Suprapubic skin (tissue), 4 donors: ENCODE measurements around the gene PI4K2B. TPM values are rescaled to one million over a fixed set of nuclear protein-coding genes. Genes with fewer than 3 reads are reported as not detected.

Experiments
- DNase-seq, 2 donors: peaks; one replicate each; pipeline ENCODE4 v3.0.0-alpha.2; 2019; ENCODE audit warnings: low spot score in 2 of 2
- H3K27ac ChIP-seq: fragments of 200-600 bp; sonication (generic); one replicate; pipeline ENCODE4 v1.5.1; 2019
- H3K27me3 ChIP-seq: fragments of 200-600 bp; sonication (generic); one replicate; pipeline ENCODE4 v1.5.1; 2019
- H3K36me3 ChIP-seq: fragments of 200-600 bp; sonication (generic); one replicate; pipeline ENCODE4 v1.5.1; 2019
- H3K4me1 ChIP-seq: fragments of 200-600 bp; sonication (generic); one replicate; pipeline ENCODE4 v1.5.1; 2019
- H3K4me3 ChIP-seq: fragments of 200-600 bp; sonication (generic); one replicate; pipeline ENCODE4 v1.5.1; 2019; ENCODE audit warnings: mild to moderate bottlenecking
- H3K9me3 ChIP-seq: fragments of 200-600 bp; sonication (generic); one replicate; pipeline ENCODE4 v1.5.1; 2019
- CTCF ChIP-seq, 2 donors: fragments of 200-600 bp in 1 of 2; fragments of 450-650 bp in 1 of 2; sonication (generic) in 1 of 2; IDR thresholded peaks; one replicate each; pipeline ENCODE4 v1.5.1; 2016 to 2019; ENCODE audit warnings: antibody characterized with exemption in 2 of 2, mild to moderate bottlenecking in 1 of 2, moderate library complexity in 1 of 2
- EP300 ChIP-seq: sonication (generic); formaldehyde crosslinking; IDR thresholded peaks from one replicate; pipeline ENCODE4 v1.6.1; 2017; ENCODE audit warnings: antibody characterized with exemption
- POLR2A ChIP-seq, 2 donors: fragments of 450-650 bp; IDR thresholded peaks; one replicate each; pipeline ENCODE4 v1.6.1; 2017; ENCODE audit warnings: antibody characterized with exemption in 2 of 2, mild to moderate bottlenecking in 2 of 2, moderate library complexity in 2 of 2
- POLR2AphosphoS5 ChIP-seq, 3 donors: sonication (generic); formaldehyde crosslinking; IDR thresholded peaks; one replicate each; pipeline ENCODE4 v1.6.1; 2017; ENCODE audit warnings: antibody characterized with exemption in 3 of 3
- WGBS: methylation state at CpG from one replicate; pipeline ENCODE4 v1.1.5; 2018; 5-methylcytosine and 5-hydroxymethylcytosine counted together
- total RNA-seq, 4 donors: library from RNA; depleted of rRNA; stranded (reverse); fragments of >200 nt; gene quantifications; one replicate each; pipeline ENCODE4 v1.1.0, GENCODE V29; 2016

The PI4K2B gene
- 10 to 100 TPM; 13.2 to 21.2 (median 16.3) TPM for total RNA-seq

- DNase-seq = peak; percentile 89 to 91
- Histone ChIP-seq H3K9me3 (no peaks in the 10 kb centered on the region), H3K4me1 (peaks cover 17% of the 10 kb centered on the region), H3K27ac (peak within 1 kb of the TSS; percentile 92), H3K27me3 (no peaks in the 10 kb centered on the region), H3K4me3 (peak within 1 kb of the TSS; percentile 67), H3K36me3 (no peaks in the 10 kb centered on the region)
- TF ChIP-seq CTCF (IDR thresholded peaks at IDR 0.05) (no peak), POLR2AphosphoS5 (IDR thresholded peaks at IDR 0.05) (peak in 2 of 3 donors; percentile 24 to 61), POLR2A (IDR thresholded peaks at IDR 0.05) (peak; percentile 28 to 75)
- WGBS = 1% methylated on average over 20 of the region's 72 CpGs
These were observed at the start of gene PI4K2B for GRCh38 chr4:25233737-25234389. Gene PI4K2B, plus strand, starts transcription at chr4:25234033. Its CDS starts 131 bp downstream, at chr4:25234164.

- H3K4me3 ChIP-seq = no peak overlapping the region
- WGBS = 75% methylated on average over 4 of the region's 4 CpGs
These were observed 49.8 kb upstream of the PI4K2B start for GRCh38 chr4:25184056-25184455.

GRCh38 chr4:25190407-25190806 lies 43.4 kb upstream of the PI4K2B start:
- TF ChIP-seq EP300 (no peak), CTCF (IDR thresholded peaks at IDR 0.05) (no peak), POLR2AphosphoS5 (IDR thresholded peaks at IDR 0.05) (no peak), POLR2A (IDR thresholded peaks at IDR 0.05) (no peak)
- Histone ChIP-seq H3K9me3 (no peaks in the 10 kb centered on the region), H3K4me3 (no peak overlapping the region), H3K36me3 (no peaks in the 10 kb centered on the region), H3K27ac (no peak overlapping the region), H3K4me1 (no peaks in the 10 kb centered on the region), H3K27me3 (no peaks in the 10 kb centered on the region)
- DNase-seq = no peak
- WGBS = 62% methylated on average over 2 of the region's 2 CpGs

More at GRCh38 chr4:25184056-25184455, 49.8 kb upstream of the PI4K2B start:
- TF ChIP-seq CTCF (IDR thresholded peaks at IDR 0.05) = no peak
- no peak for TF ChIP-seq POLR2A (IDR thresholded peaks at IDR 0.05)
- no peak for TF ChIP-seq EP300
- Histone ChIP-seq H3K9me3 (no peaks in the 10 kb centered on the region), H3K36me3 (no peaks in the 10 kb centered on the region), H3K4me1 (no peaks in the 10 kb centered on the region), H3K27ac (no peak overlapping the region), H3K27me3 (no peaks in the 10 kb centered on the region)
- DNase-seq = no peak

GRCh38 chr4:25198713-25199112 lies 35.1 kb upstream of the PI4K2B start:
- Histone ChIP-seq H3K36me3 (no peaks in the 10 kb centered on the region), H3K9me3 (no peaks in the 10 kb centered on the region), H3K27me3 (no peaks in the 10 kb centered on the region), H3K4me1 (no peaks in the 10 kb centered on the region), H3K4me3 (no peak overlapping the region), H3K27ac (no peak overlapping the region)
- 95% methylated on average over 2 of the region's 2 CpGs for WGBS
- no peak for TF ChIP-seq POLR2A (IDR thresholded peaks at IDR 0.05)
- TF ChIP-seq EP300 = no peak
- TF ChIP-seq POLR2AphosphoS5 (IDR thresholded peaks at IDR 0.05) = no peak
- TF ChIP-seq CTCF (IDR thresholded peaks at IDR 0.05) = no peak
- no peak for DNase-seq

GRCh38 chr4:25207997-25208396 lies 25.8 kb upstream of the PI4K2B start:
- 92% methylated on average over 1 of the region's 1 CpG for WGBS

More at GRCh38 chr4:25207997-25208396, 25.8 kb upstream of the PI4K2B start:
- H3K9me3 ChIP-seq = peaks cover 4% of the 10 kb centered on the region
- H3K27ac ChIP-seq = no peak overlapping the region
- H3K36me3 ChIP-seq = no peaks in the 10 kb centered on the region
- no peaks in the 10 kb centered on the region for H3K27me3 ChIP-seq
- no peak for DNase-seq
- no peaks in the 10 kb centered on the region for H3K4me1 ChIP-seq
- H3K4me3 ChIP-seq = no peak overlapping the region
- no peak for TF ChIP-seq EP300
